H9 (cell line): Measurements from ENCODE around the gene ANKRD50. TPM values are rescaled to one million over a fixed set of nuclear protein-coding genes. Genes with fewer than 3 reads are reported as not detected.

Source experiments
- DNase-seq: peaks from one replicate; pipeline ENCODE4 v3.0.0-alpha.2; 2017
- H2AFZ ChIP-seq: one replicate; pipeline ENCODE4 v1.6.1; 2013; ENCODE audit warnings: mild to moderate bottlenecking, low read length, control low read depth, moderate library complexity
- H2AK5ac ChIP-seq: 2 replicates; pipeline ENCODE4 v1.6.1; 2013; ENCODE audit warnings: low read length, control low read depth, mixed read lengths; ENCODE audit not compliant: insufficient read length
- H2BK120ac ChIP-seq: one replicate; pipeline ENCODE4 v1.6.1; 2013; ENCODE audit warnings: low read depth, mild to moderate bottlenecking, low read length, control low read depth, inconsistent platforms; ENCODE audit not compliant: poor library complexity, severe bottlenecking
- H2BK12ac ChIP-seq: 2 replicates; pipeline ENCODE4 v1.6.1; 2013; ENCODE audit warnings: low read length, control low read depth, mixed read lengths, low read depth; ENCODE audit not compliant: insufficient read length
- H2BK15ac ChIP-seq: 2 replicates; pipeline ENCODE4 v1.6.1; 2013; ENCODE audit warnings: low read depth, low read length, control low read depth
- H2BK20ac ChIP-seq: one replicate; pipeline ENCODE4 v1.6.1; 2013; ENCODE audit warnings: low read depth, mild to moderate bottlenecking, low read length, control low read depth, inconsistent platforms; ENCODE audit not compliant: poor library complexity, severe bottlenecking
- H2BK5ac ChIP-seq: 2 replicates; pipeline ENCODE4 v1.6.1; 2013; ENCODE audit warnings: low read length, control low read depth, mixed read lengths; ENCODE audit not compliant: insufficient read length
- H3K14ac ChIP-seq: 2 replicates; pipeline ENCODE4 v1.6.1; 2013; ENCODE audit warnings: low read length, control low read depth; ENCODE audit not compliant: insufficient read depth
- H3K18ac ChIP-seq: 2 replicates; pipeline ENCODE4 v1.6.1; 2013; ENCODE audit warnings: low read depth, mild to moderate bottlenecking, mixed read lengths, low read length, control low read depth; ENCODE audit not compliant: insufficient read length
- H3K23ac ChIP-seq: 2 replicates; pipeline ENCODE4 v1.6.1; 2013; ENCODE audit warnings: low read length, control low read depth, mixed read lengths, low read depth; ENCODE audit not compliant: insufficient read length
- H3K23me2 ChIP-seq: 2 replicates; pipeline ENCODE4 v1.6.1; 2013; ENCODE audit warnings: low read depth, mild to moderate bottlenecking, mixed read lengths, low read length, control low read depth; ENCODE audit not compliant: insufficient read length, poor library complexity, severe bottlenecking
- H3K27ac ChIP-seq: 2 replicates; pipeline ENCODE4 v1.5.1; 2013; ENCODE audit warnings: low read length, control low read depth, mixed read lengths, low read depth; ENCODE audit not compliant: insufficient read length
- H3K27me3 ChIP-seq: 2 replicates; pipeline ENCODE4 v1.6.1; 2013; ENCODE audit warnings: low read length, control low read depth, inconsistent platforms; ENCODE audit not compliant: insufficient read depth
- H3K4ac ChIP-seq: 2 replicates; pipeline ENCODE4 v1.6.1; 2013; ENCODE audit warnings: low read depth, mild to moderate bottlenecking, control low read depth, inconsistent platforms, low read length, moderate library complexity
- H3K4me1 ChIP-seq: 2 replicates; pipeline ENCODE4 v1.6.1; 2013; ENCODE audit warnings: low read length, control low read depth, inconsistent platforms; ENCODE audit not compliant: insufficient read depth
- H3K4me2 ChIP-seq: 2 replicates; pipeline ENCODE4 v1.6.1; 2013; ENCODE audit warnings: low read length, control low read depth, mixed read lengths; ENCODE audit not compliant: insufficient read length, insufficient read depth
- H3K56ac ChIP-seq: 2 replicates; pipeline ENCODE4 v1.6.1; 2013; ENCODE audit warnings: low read depth, mild to moderate bottlenecking, mixed read lengths, low read length, control low read depth; ENCODE audit not compliant: insufficient read length
- H3K79me1 ChIP-seq: 2 replicates; pipeline ENCODE4 v1.6.1; 2013; ENCODE audit warnings: low read depth, mild to moderate bottlenecking, moderate library complexity, low read length, control low read depth, inconsistent platforms; ENCODE audit not compliant: insufficient read depth, poor library complexity, severe bottlenecking
- H3K79me2 ChIP-seq: 2 replicates; pipeline ENCODE4 v1.6.1; 2013; ENCODE audit warnings: low read length, control low read depth, inconsistent platforms; ENCODE audit not compliant: insufficient read depth
- H3K9ac ChIP-seq: 2 replicates; pipeline ENCODE4 v1.6.1; 2013; ENCODE audit warnings: low read length, control low read depth, mixed read lengths; ENCODE audit not compliant: insufficient read length; ENCODE audit errors: extremely low read depth
- H3K9me3 ChIP-seq: one replicate; pipeline ENCODE4 v1.6.1; 2013; ENCODE audit warnings: low read depth, low read length, inconsistent platforms; ENCODE audit not compliant: control insufficient read depth
- H3T11ph ChIP-seq: one replicate; pipeline ENCODE4 v1.6.1; 2013; ENCODE audit warnings: mild to moderate bottlenecking, low read length, control low read depth, inconsistent platforms
- H4K20me1 ChIP-seq: one replicate; pipeline ENCODE4 v1.6.1; 2013; ENCODE audit not compliant: control insufficient read depth, insufficient read length, insufficient read depth
- H4K5ac ChIP-seq: 2 replicates; pipeline ENCODE4 v1.6.1; 2013; ENCODE audit warnings: low read depth, mild to moderate bottlenecking, mixed read lengths, low read length, control low read depth; ENCODE audit not compliant: insufficient read length
- H4K8ac ChIP-seq: replicated peaks from 2 replicates; pipeline ENCODE4 v1.6.1; 2013; ENCODE audit warnings: low read length, control low read depth, mixed read lengths, low read depth; ENCODE audit not compliant: insufficient read length
- H4K91ac ChIP-seq: 2 replicates; pipeline ENCODE4 v1.6.1; 2013; ENCODE audit warnings: low read depth, mild to moderate bottlenecking, moderate library complexity, mixed read lengths, low read length, control low read depth; ENCODE audit not compliant: insufficient read length
- H3K27ac Mint-ChIP-seq, 3 experiments: 2 replicates in 2 of 3; 3 replicates in 1 of 3; pipeline ENCODE4 v1.8.0; 2020 to 2021; ENCODE audit warnings: mixed read lengths in 3 of 3, mild to moderate bottlenecking in 1 of 3, moderate library complexity in 1 of 3
- H3K27me3 Mint-ChIP-seq: 2 replicates; pipeline ENCODE4 v1.8.0; 2021; ENCODE audit warnings: low read depth, mild to moderate bottlenecking, moderate library complexity, mixed read lengths
- H3K36me3 Mint-ChIP-seq, 3 experiments: 2 replicates in 2 of 3; 3 replicates in 1 of 3; pipeline ENCODE4 v1.8.0; 2020 to 2021; ENCODE audit warnings: low read depth in 3 of 3, mixed read lengths in 3 of 3; ENCODE audit not compliant: insufficient read depth in 1 of 3
- H3K4me1 Mint-ChIP-seq, 2 experiments: 2 replicates each; pipeline ENCODE4 v1.8.0; 2020; ENCODE audit warnings: mixed read lengths in 2 of 2
- H3K4me3 Mint-ChIP-seq, 2 experiments: 2 replicates in 1 of 2; 3 replicates in 1 of 2; pipeline ENCODE4 v1.8.0; 2020 to 2021; ENCODE audit warnings: mild to moderate bottlenecking in 2 of 2, mixed read lengths in 2 of 2, moderate library complexity in 1 of 2
- H3K9me3 Mint-ChIP-seq, 2 experiments: 2 replicates in 1 of 2; 3 replicates in 1 of 2; pipeline ENCODE4 v1.8.0; 2020; ENCODE audit warnings: mild to moderate bottlenecking in 2 of 2, mixed read lengths in 2 of 2, moderate library complexity in 1 of 2
- CTCF ChIP-seq: fragments of 200-600 bp; sonication (generic); conservative IDR thresholded peaks from 3 replicates; pipeline ENCODE4 v1.8.0; 2021; ENCODE audit warnings: antibody characterized with exemption, mild to moderate bottlenecking
- WGBS: extraction: QIAGEN DNeasy Blood & Tissue Kit; methylation state at CpG from one replicate; pipeline ENCODE4 v1.1.7; 2013; ENCODE audit warnings: missing lambda C conversion rate, low lambda C conversion rate, mixed read lengths; ENCODE audit not compliant: insufficient read length; ENCODE audit errors: extremely low coverage; 5-methylcytosine and 5-hydroxymethylcytosine counted together
- long read RNA-seq: library from polyadenylated mRNA; unstranded; transcript quantifications from one replicate; pipeline ENCODE4 v2.0.0, GENCODE V29; 2020
- total RNA-seq: library from RNA; stranded (reverse); gene quantifications from 2 replicates; pipeline ENCODE4 v1.2.1, GENCODE V29; 2021

The ANKRD50 gene
- 27.3 and 30.1 TPM in 2 replicates for total RNA-seq
- long read RNA-seq, full-length matches to known transcripts: 9 of 30 reads
- long read RNA-seq, partial matches to known transcripts: 13 of 30 reads
- long read RNA-seq, other reads (novel, unspliced or antisense): 8 of 30 reads

- H3K27ac Mint-ChIP-seq: peak within 1 kb of the TSS; percentile 98 to 99 (median 99)
- H3K36me3 Mint-ChIP-seq: peaks cover under 1 to 9% (median 3%) of the 10 kb centered on the region in 3 experiments; a peak in 4 of 7 replicates
- no peak within 1 kb of the TSS for H3T11ph ChIP-seq
- peaks cover 2% of the 10 kb centered on the region; the same call in 1 of the 2 replicates for H3K4me1 ChIP-seq
- no peaks in the 10 kb centered on the region for H4K20me1 ChIP-seq
- peak within 1 kb of the TSS; percentile 92 for H2BK12ac ChIP-seq
- H3K9ac ChIP-seq: peak within 1 kb of the TSS; percentile 91
- no peak within 1 kb of the TSS for H2BK15ac ChIP-seq
- H2BK120ac ChIP-seq: no peak within 1 kb of the TSS
- peak within 1 kb of the TSS; percentile 93 for H3K14ac ChIP-seq
- H2BK20ac ChIP-seq: no peak within 1 kb of the TSS
- H4K8ac ChIP-seq: peak within 1 kb of the TSS; percentile 63
- no peaks in the 10 kb centered on the region for H3K27me3 ChIP-seq
- no peak within 1 kb of the TSS for H3K23ac ChIP-seq
- peak within 1 kb of the TSS; percentile 91 for H3K18ac ChIP-seq
- peak within 1 kb of the TSS; percentile 79 to 92 for H3K4me3 Mint-ChIP-seq
- no peak for TF ChIP-seq CTCF
- H3K9me3 ChIP-seq: no peaks in the 10 kb centered on the region
- peak within 1 kb of the TSS; percentile 97 for H3K4me2 ChIP-seq
- peaks cover 11% of the 10 kb centered on the region for H3K23me2 ChIP-seq
- no peaks in the 10 kb centered on the region for H3K9me3 Mint-ChIP-seq
- peak within 1 kb of the TSS; percentile 55 for H4K5ac ChIP-seq
- H3K27ac ChIP-seq: peak within 1 kb of the TSS; percentile 93
- H2BK5ac ChIP-seq: peak within 1 kb of the TSS; percentile 31
- peak within 1 kb of the TSS; percentile 10 for H3K56ac ChIP-seq
- no peaks in the 10 kb centered on the region for H3K79me1 ChIP-seq
- no CpG with 5 or more reads among the region's 85 CpGs for WGBS
- DNase-seq: peak; percentile 93
- H2AFZ ChIP-seq: peak within 1 kb of the TSS; percentile 5
- H3K27me3 Mint-ChIP-seq: no peaks in the 10 kb centered on the region
- H3K79me2 ChIP-seq: peaks cover 22% of the 10 kb centered on the region; the same call in 1 of the 2 replicates
- H3K4me1 Mint-ChIP-seq: peaks cover 22 to 27% of the 10 kb centered on the region in 2 experiments
- peak within 1 kb of the TSS; percentile 12 for H4K91ac ChIP-seq
- H3K4ac ChIP-seq: peak within 1 kb of the TSS; percentile 18; the same call in 1 of the 2 replicates
- H2AK5ac ChIP-seq: no peak within 1 kb of the TSS
Measured at GRCh38 chr4:124712372-124713184, at the start of gene ANKRD50. Gene ANKRD50 (minus strand): TSS chr4:124712732. CDS start chr4:124710511, 2,221 bp downstream.
